ENCODE results near the gene TMEM184B. TPM values are rescaled to one million over a fixed set of nuclear protein-coding genes. Genes with fewer than 3 reads are reported as not detected.

TMEM184B gene
- total RNA-seq, 1 experiment from 2014 or later = 54.2 TPM

DNA sequence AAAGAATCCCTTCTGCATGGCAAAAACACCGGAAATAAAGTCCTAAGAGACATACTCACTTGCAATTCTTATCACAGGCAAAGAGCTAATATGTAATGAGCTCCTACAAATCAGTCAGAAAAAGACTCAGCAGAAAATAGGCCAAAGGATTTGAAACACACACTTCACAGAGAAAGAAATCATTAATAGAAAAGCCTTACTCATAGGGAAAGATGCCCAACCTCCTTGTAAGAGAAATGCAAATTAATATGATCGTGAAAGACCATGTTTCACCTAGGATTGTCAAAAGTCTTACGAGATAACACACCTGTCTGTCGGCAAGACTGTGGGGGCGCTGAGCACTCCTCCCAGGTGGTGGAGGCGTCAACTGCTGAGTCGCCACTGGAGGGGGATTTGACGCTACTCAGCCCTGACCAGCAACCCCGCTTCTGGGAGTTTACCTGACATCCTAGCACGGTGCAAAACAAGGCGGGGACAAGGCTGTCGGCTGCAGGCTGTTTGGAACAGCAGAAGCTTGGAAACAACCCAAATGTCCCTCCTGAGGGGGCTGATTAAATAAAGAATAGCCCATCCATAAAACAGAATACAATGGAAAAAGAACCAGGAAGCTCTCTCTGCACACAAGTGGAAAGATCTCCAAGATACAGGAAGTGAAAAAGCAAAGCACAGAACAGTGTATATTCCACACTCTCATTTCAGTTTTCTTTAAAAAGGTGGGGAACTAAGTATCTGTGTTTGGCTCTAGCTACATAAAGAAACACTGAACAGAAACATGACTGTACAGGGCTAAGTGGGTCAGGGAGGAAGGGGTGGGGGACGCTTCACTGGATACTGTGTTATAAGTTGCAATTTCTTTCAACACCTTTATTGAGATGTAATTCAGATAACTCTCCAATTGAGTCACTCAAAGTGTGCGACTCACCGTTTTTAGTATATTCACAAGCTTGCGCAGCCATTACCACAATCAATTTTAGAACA, 33.0 kb upstream of the TMEM184B start:
- Histone ChIP-seq H3K27me3 (ENCODE audit: control insufficient read depth, insufficient read depth, low read length) (no peaks in the 10 kb centered on the region), H3K36me3 (ENCODE audit: control insufficient read depth, insufficient read depth, low read length) (no peaks in the 10 kb centered on the region; the same call in 1 of the 2 replicates), H3K9me3 (ENCODE audit: control insufficient read depth, insufficient read depth, low read depth, low read length) (no peaks in the 10 kb centered on the region), H3K27ac (ENCODE audit: low read length) (no peak overlapping the region), H3K4me3 (ENCODE audit: low read depth in 2 of 2, low read length in 2 of 2) (no peak overlapping the region), H3K4me1 (ENCODE audit: control insufficient read depth, insufficient read depth, low read length) (peaks cover 8% of the 10 kb centered on the region; the same call in 1 of the 2 replicates)
- ATAC-seq (peak; percentile 19; the same call in 1 of the 2 replicates), DNase-seq (ENCODE audit: low read depth, low spot score) (no peak)
- TF ChIP-seq, protein P1, sequence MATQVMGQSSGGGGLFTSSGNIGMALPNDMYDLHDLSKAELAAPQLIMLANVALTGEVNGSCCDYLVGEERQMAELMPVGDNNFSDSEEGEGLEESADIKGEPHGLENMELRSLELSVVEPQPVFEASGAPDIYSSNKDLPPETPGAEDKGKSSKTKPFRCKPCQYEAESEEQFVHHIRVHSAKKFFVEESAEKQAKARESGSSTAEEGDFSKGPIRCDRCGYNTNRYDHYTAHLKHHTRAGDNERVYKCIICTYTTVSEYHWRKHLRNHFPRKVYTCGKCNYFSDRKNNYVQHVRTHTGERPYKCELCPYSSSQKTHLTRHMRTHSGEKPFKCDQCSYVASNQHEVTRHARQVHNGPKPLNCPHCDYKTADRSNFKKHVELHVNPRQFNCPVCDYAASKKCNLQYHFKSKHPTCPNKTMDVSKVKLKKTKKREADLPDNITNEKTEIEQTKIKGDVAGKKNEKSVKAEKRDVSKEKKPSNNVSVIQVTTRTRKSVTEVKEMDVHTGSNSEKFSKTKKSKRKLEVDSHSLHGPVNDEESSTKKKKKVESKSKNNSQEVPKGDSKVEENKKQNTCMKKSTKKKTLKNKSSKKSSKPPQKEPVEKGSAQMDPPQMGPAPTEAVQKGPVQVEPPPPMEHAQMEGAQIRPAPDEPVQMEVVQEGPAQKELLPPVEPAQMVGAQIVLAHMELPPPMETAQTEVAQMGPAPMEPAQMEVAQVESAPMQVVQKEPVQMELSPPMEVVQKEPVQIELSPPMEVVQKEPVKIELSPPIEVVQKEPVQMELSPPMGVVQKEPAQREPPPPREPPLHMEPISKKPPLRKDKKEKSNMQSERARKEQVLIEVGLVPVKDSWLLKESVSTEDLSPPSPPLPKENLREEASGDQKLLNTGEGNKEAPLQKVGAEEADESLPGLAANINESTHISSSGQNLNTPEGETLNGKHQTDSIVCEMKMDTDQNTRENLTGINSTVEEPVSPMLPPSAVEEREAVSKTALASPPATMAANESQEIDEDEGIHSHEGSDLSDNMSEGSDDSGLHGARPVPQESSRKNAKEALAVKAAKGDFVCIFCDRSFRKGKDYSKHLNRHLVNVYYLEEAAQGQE (IDR thresholded peaks at IDR 0.05; ENCODE audit: insufficient read depth in 1 of 2, low read depth in 2 of 2, low read length in 1 of 2) = no peak
- no peak for TF ChIP-seq POLR2AphosphoS5 (IDR thresholded peaks at IDR 0.05; ENCODE audit: low read depth, low read length)
- no peak for TF ChIP-seq TCF7L2 (IDR thresholded peaks at IDR 0.05; ENCODE audit: low read depth, low read length)
- no peak for TF ChIP-seq SIN3A (IDR thresholded peaks at IDR 0.05; ENCODE audit: borderline replicate concordance, insufficient read depth, low read depth, low read length)
- TF ChIP-seq, protein P2, sequence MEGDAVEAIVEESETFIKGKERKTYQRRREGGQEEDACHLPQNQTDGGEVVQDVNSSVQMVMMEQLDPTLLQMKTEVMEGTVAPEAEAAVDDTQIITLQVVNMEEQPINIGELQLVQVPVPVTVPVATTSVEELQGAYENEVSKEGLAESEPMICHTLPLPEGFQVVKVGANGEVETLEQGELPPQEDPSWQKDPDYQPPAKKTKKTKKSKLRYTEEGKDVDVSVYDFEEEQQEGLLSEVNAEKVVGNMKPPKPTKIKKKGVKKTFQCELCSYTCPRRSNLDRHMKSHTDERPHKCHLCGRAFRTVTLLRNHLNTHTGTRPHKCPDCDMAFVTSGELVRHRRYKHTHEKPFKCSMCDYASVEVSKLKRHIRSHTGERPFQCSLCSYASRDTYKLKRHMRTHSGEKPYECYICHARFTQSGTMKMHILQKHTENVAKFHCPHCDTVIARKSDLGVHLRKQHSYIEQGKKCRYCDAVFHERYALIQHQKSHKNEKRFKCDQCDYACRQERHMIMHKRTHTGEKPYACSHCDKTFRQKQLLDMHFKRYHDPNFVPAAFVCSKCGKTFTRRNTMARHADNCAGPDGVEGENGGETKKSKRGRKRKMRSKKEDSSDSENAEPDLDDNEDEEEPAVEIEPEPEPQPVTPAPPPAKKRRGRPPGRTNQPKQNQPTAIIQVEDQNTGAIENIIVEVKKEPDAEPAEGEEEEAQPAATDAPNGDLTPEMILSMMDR (IDR thresholded peaks at IDR 0.05) = no peak
- ChIA-PET POLR2A (interaction anchor here (0.7 kb wide), 1 partner anchor 810 kb away, joined by 3 read pairs; no protein-coding TSS in a partner anchor), CTCF (interaction anchor here (0.6 kb wide), 1 partner anchor 10 kb away, joined by 8 read pairs; no protein-coding TSS in a partner anchor)
- TSS peak; percentile 18 for BruUV-seq (replicated peaks)
- in situ Hi-C loops (cut with HindIII; ENCODE audit: low pct_unique_long_range_greater_than_20kb, low sequenced_read_pairs) = no loop called here
- intact Hi-C loops (cut with micrococcal nuclease; ENCODE audit: unreplicated experiment) = no loop called here

DNA sequence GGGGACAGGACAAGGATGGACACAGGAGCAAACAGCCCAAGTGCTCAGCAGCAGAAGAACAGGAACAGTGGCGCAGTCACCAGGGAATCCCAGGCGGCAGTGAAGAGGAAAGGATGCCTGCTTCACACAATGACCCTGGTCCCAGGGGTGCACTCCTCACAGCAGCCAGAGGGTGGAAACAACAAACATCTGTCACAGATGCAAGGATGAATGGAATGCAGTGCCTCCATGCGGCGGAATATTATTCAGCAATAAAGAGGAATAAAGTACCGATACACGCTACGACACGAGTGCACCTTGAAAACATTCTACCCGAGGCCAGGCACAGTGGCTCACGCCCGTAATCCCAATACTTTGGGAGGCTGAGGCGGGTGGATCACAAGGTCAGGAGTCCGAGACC, 31.7 kb upstream of the TMEM184B start:
- Histone ChIP-seq H3K4me3 (ENCODE audit: low read depth in 2 of 2, low read length in 2 of 2) (no peak overlapping the region), H3K36me3 (ENCODE audit: control insufficient read depth, insufficient read depth, low read length) (no peaks in the 10 kb centered on the region; the same call in 1 of the 2 replicates), H3K4me1 (ENCODE audit: control insufficient read depth, insufficient read depth, low read length) (peaks cover 8% of the 10 kb centered on the region; the same call in 1 of the 2 replicates), H3K27ac (ENCODE audit: low read length) (no peak overlapping the region), H3K27me3 (ENCODE audit: control insufficient read depth, insufficient read depth, low read length) (no peaks in the 10 kb centered on the region), H3K9me3 (ENCODE audit: control insufficient read depth, insufficient read depth, low read depth, low read length) (no peaks in the 10 kb centered on the region)
- TF ChIP-seq, protein P2 (IDR thresholded peaks at IDR 0.05) = no peak
- TF ChIP-seq TCF7L2 (IDR thresholded peaks at IDR 0.05; ENCODE audit: low read depth, low read length) = no peak
- TF ChIP-seq, protein P1 (IDR thresholded peaks at IDR 0.05; ENCODE audit: insufficient read depth in 1 of 2, low read depth in 2 of 2, low read length in 1 of 2) = no peak
- no peak for TF ChIP-seq POLR2AphosphoS5 (IDR thresholded peaks at IDR 0.05; ENCODE audit: low read depth, low read length)
- TF ChIP-seq SIN3A (IDR thresholded peaks at IDR 0.05; ENCODE audit: borderline replicate concordance, insufficient read depth, low read depth, low read length) = no peak
- POLR2A ChIA-PET = interaction anchor here (0.6 to 0.7 kb wide), 2 partner anchors 39 to 811 kb away, joined by 3 to 4 read pairs; no protein-coding TSS in a partner anchor
- ATAC-seq (no peak), DNase-seq (ENCODE audit: low read depth, low spot score) (no peak)
- intact Hi-C loops (cut with micrococcal nuclease; ENCODE audit: unreplicated experiment) (no loop called here), in situ Hi-C loops (cut with HindIII; ENCODE audit: low pct_unique_long_range_greater_than_20kb, low sequenced_read_pairs) (no loop called here)
- BruUV-seq (replicated peaks) = no TSS peak
- CTCF ChIA-PET = interaction anchor here (0.6 kb wide), 2 partner anchors 11 to 50 kb away, joined by 3 to 8 read pairs; no protein-coding TSS in a partner anchor

All from Panc1 (cell line).